Caco-2 (cell line): ENCODE results near the gene DPF3. TPM values are rescaled to one million over a fixed set of nuclear protein-coding genes. Genes with fewer than 3 reads are reported as not detected.

Source experiments
- BruUV-seq: library from RNA; stranded (reverse); fragments of 400-500 nt; replicated peaks from 2 replicates; lab custom pipeline; 2021; lab: Mats Ljungman, UMichigan
- CTCF ChIA-PET: fragments of 300-600 bp; sonication (Branson Sonifier 250); formaldehyde crosslinking; loops from one replicate; lab custom pipeline; 2022; ENCODE audit warnings: antibody characterized with exemption; lab: Charles Lee
- POLR2A ChIA-PET: fragments of 300-600 bp; sonication (Branson Sonifier 250); formaldehyde crosslinking; loops from one replicate; lab custom pipeline; 2022; ENCODE audit warnings: antibody characterized with exemption; lab: Charles Lee
- DNase-seq, 2 experiments: peaks; one replicate each; pipeline versions ENCODE4 v3.0.0 to v3.0.0-alpha.2; 2020 to 2022
- H3K27me3 ChIP-seq: replicated peaks from 2 replicates; pipeline ENCODE4 v1.6.0; 2011; ENCODE audit warnings: low read length; ENCODE audit not compliant: control insufficient read depth, insufficient read depth
- H3K36me3 ChIP-seq: 2 replicates; pipeline ENCODE4 v1.5.1; 2011; ENCODE audit warnings: low read length; ENCODE audit not compliant: control insufficient read depth, insufficient read depth
- H3K4me1 ChIP-seq: fragments of 250-450 bp; sonication (Bioruptor Pico); 2 replicates; pipeline ENCODE4 v1.5.1; 2020; ENCODE audit warnings: mild to moderate bottlenecking
- H3K4me3 ChIP-seq: 2 replicates; pipeline ENCODE4 v1.5.1; 2011; ENCODE audit warnings: low read depth, mild to moderate bottlenecking, control low read depth, low read length
- H3K9me3 ChIP-seq: fragments of 250-450 bp; sonication (Bioruptor Pico); 2 replicates; pipeline ENCODE4 v1.5.1; 2020; ENCODE audit warnings: mild to moderate bottlenecking, moderate library complexity
- H3K27ac Mint-ChIP-seq: one replicate; pipeline ENCODE4 v1.8.0; 2022; ENCODE audit warnings: mixed read lengths; ENCODE audit not compliant: unreplicated experiment
- H3K27me3 Mint-ChIP-seq: one replicate; pipeline ENCODE4 v1.8.0; 2022; ENCODE audit warnings: mixed read lengths; ENCODE audit not compliant: insufficient read depth, unreplicated experiment
- H3K36me3 Mint-ChIP-seq: one replicate; pipeline ENCODE4 v1.8.0; 2022; ENCODE audit warnings: mild to moderate bottlenecking, mixed read lengths; ENCODE audit not compliant: insufficient read depth, unreplicated experiment
- H3K4me1 Mint-ChIP-seq: one replicate; pipeline ENCODE4 v1.8.0; 2022; ENCODE audit warnings: low read depth, mixed read lengths; ENCODE audit not compliant: unreplicated experiment
- H3K4me3 Mint-ChIP-seq: one replicate; pipeline ENCODE4 v1.8.0; 2022; ENCODE audit warnings: mild to moderate bottlenecking, moderate library complexity, mixed read lengths; ENCODE audit not compliant: unreplicated experiment
- H3K9me3 Mint-ChIP-seq: one replicate; pipeline ENCODE4 v1.8.0; 2022; ENCODE audit warnings: mixed read lengths; ENCODE audit not compliant: unreplicated experiment
- CTCF ChIP-seq, 2 experiments: fragments of 200-600 bp in 1 of 2; IDR thresholded peaks; 1 replicate in 1 of 2; 2 replicates in 1 of 2; pipeline versions ENCODE4 v1.5.1 to v1.8.0; 2011 to 2022; ENCODE audit warnings: antibody characterized with exemption in 1 of 2, control low read depth in 1 of 2, inconsistent platforms in 1 of 2, low read depth in 1 of 2, low read length in 1 of 2, mild to moderate bottlenecking in 1 of 2, moderate library complexity in 1 of 2; ENCODE audit not compliant: insufficient read depth in 1 of 2, severe bottlenecking in 1 of 2, unreplicated experiment in 1 of 2
- intact Hi-C: fragments of 100-400 bp; cut with micrococcal nuclease; formaldehyde crosslinking; loops from one replicate; pipeline ENCODE4 v1.10.0; 2022; ENCODE audit not compliant: unreplicated experiment
- total RNA-seq: library from RNA; stranded (reverse); gene quantifications from 2 replicates; pipeline ENCODE4 v1.2.3, GENCODE V29; 2022

DPF3 gene
- total RNA-seq, 1 experiment from 2014 or later = not detected

- BruUV-seq = no TSS peak
- H3K27ac Mint-ChIP-seq = no peak overlapping the region
- POLR2A ChIA-PET = no interaction called here
- TF ChIP-seq CTCF (IDR thresholded peaks at IDR 0.05; ENCODE audit: insufficient read depth in 1 of 2, low read depth in 1 of 2, low read length in 1 of 2, severe bottlenecking in 1 of 2, unreplicated experiment in 1 of 2) = no peak
- no peaks in the 10 kb centered on the region for H3K9me3 Mint-ChIP-seq
- Histone ChIP-seq H3K27me3 (peaks cover 10% of the 10 kb centered on the region), H3K36me3 (no peaks in the 10 kb centered on the region), H3K4me1 (peaks cover 15% of the 10 kb centered on the region), H3K4me3 (peak overlapping the region; percentile 25), H3K9me3 (no peaks in the 10 kb centered on the region)
- CTCF ChIA-PET = interaction anchor here (0.9 to 1.6 kb wide), 4 partner anchors 10 to 380 kb away, joined by 3 to 17 read pairs (median 5); no protein-coding TSS in a partner anchor
- no peaks in the 10 kb centered on the region for H3K36me3 Mint-ChIP-seq
- no peak for DNase-seq
- no peaks in the 10 kb centered on the region for H3K4me1 Mint-ChIP-seq
- intact Hi-C loops = loop anchor here (1.0 kb wide), 1 partner anchor 32 kb away; the partner anchor contains the start of gene DCAF4
- peak overlapping the region; percentile 74 for H3K4me3 Mint-ChIP-seq
- peaks cover 14% of the 10 kb centered on the region for H3K27me3 Mint-ChIP-seq
Measured at GRCh38 chr14:72894323-72894622, 372 bp upstream of the DPF3 start.

GRCh38 chr14:72892879-72893635 is 844 bp downstream of the DPF3 start:
- Mint-ChIP-seq H3K27me3 (peaks cover 18% of the 10 kb centered on the region), H3K9me3 (no peaks in the 10 kb centered on the region), H3K4me1 (no peaks in the 10 kb centered on the region), H3K27ac (no peak overlapping the region), H3K36me3 (no peaks in the 10 kb centered on the region), H3K4me3 (peak overlapping the region; percentile 74)
- TF ChIP-seq CTCF (IDR thresholded peaks at IDR 0.05; ENCODE audit: insufficient read depth in 1 of 2, low read depth in 1 of 2, low read length in 1 of 2, severe bottlenecking in 1 of 2, unreplicated experiment in 1 of 2) = no peak
- Histone ChIP-seq H3K4me1 (peaks cover 15% of the 10 kb centered on the region), H3K9me3 (no peaks in the 10 kb centered on the region), H3K36me3 (no peaks in the 10 kb centered on the region), H3K27me3 (peaks cover 10% of the 10 kb centered on the region), H3K4me3 (peak overlapping the region; percentile 56)
- peak in 1 of 2 experiments; percentile 20 for DNase-seq
- intact Hi-C loops = no loop called here
- POLR2A ChIA-PET = no interaction called here
- CTCF ChIA-PET = interaction anchor here (1.5 to 1.6 kb wide), 2 partner anchors 12 to 379 kb away, joined by 5 to 17 read pairs; no protein-coding TSS in a partner anchor
- no TSS peak for BruUV-seq

GRCh38 chr14:72892103-72892878 is 1.6 kb downstream of the DPF3 start:
- ChIA-PET CTCF (no interaction called here), POLR2A (interaction anchor here (0.5 kb wide), 1 partner anchor 315 kb away, joined by 6 read pairs; no protein-coding TSS in a partner anchor)
- H3K9me3 Mint-ChIP-seq = no peaks in the 10 kb centered on the region
- BruUV-seq = no TSS peak
- H3K36me3 ChIP-seq = no peaks in the 10 kb centered on the region
- no peaks in the 10 kb centered on the region for H3K4me1 Mint-ChIP-seq
- peaks cover 10% of the 10 kb centered on the region for H3K27me3 ChIP-seq
- no peaks in the 10 kb centered on the region for H3K36me3 Mint-ChIP-seq
- peaks cover 15% of the 10 kb centered on the region for H3K4me1 ChIP-seq
- peak overlapping the region; percentile 56 for H3K4me3 ChIP-seq
- peak in 1 of 2 experiments; percentile 26 for DNase-seq
- H3K27ac Mint-ChIP-seq = no peak overlapping the region
- H3K9me3 ChIP-seq = no peaks in the 10 kb centered on the region
- H3K4me3 Mint-ChIP-seq = peak overlapping the region; percentile 74
- intact Hi-C loops = no loop called here
- no peak for TF ChIP-seq CTCF (IDR thresholded peaks at IDR 0.05; ENCODE audit: insufficient read depth in 1 of 2, low read depth in 1 of 2, low read length in 1 of 2, severe bottlenecking in 1 of 2, unreplicated experiment in 1 of 2)
- peaks cover 23% of the 10 kb centered on the region for H3K27me3 Mint-ChIP-seq
